Skeletal muscle satellite cell (primary cell): ENCODE results near the gene HS3ST6.

ENCODE experiments used
- H3K27me3 ChIP-seq: 2 replicates; pipeline ENCODE4 v1.7.0; 2013; ENCODE audit warnings: low read length; ENCODE audit not compliant: control insufficient read depth, insufficient read depth
- H3K36me3 ChIP-seq: 2 replicates; pipeline ENCODE4 v1.7.0; 2013; ENCODE audit warnings: mild to moderate bottlenecking, control low read depth, low read length; ENCODE audit not compliant: insufficient read depth
- H3K4me1 ChIP-seq: 2 replicates; pipeline ENCODE4 v1.7.0; 2013; ENCODE audit warnings: low read length; ENCODE audit not compliant: control insufficient read depth, insufficient read depth
- H3K4me2 ChIP-seq: 2 replicates; pipeline ENCODE4 v1.7.0; 2013; ENCODE audit warnings: mild to moderate bottlenecking, low read length
- H3K4me3 ChIP-seq: 2 replicates; pipeline ENCODE4 v1.7.0; 2013; ENCODE audit warnings: low read length
- H3K9ac ChIP-seq: 2 replicates; pipeline ENCODE4 v1.7.0; 2013; ENCODE audit warnings: mild to moderate bottlenecking, low read depth, low read length, moderate library complexity
- H3K9me3 ChIP-seq: replicated peaks from 2 replicates; pipeline ENCODE4 v1.7.0; 2013; ENCODE audit warnings: mild to moderate bottlenecking, control low read depth, low read length

HS3ST6 gene

GRCh38 chr16:1936945-1937479 is 18.8 kb upstream of the HS3ST6 start:
- H3K4me2 ChIP-seq = no peak overlapping the region
- H3K27me3 ChIP-seq = peaks cover 3% of the 10 kb centered on the region
- H3K9ac ChIP-seq = no peak overlapping the region
- H3K4me1 ChIP-seq = peaks cover 8% of the 10 kb centered on the region
- no peak overlapping the region for H3K4me3 ChIP-seq
- peaks cover 25% of the 10 kb centered on the region for H3K36me3 ChIP-seq
- no peaks in the 10 kb centered on the region for H3K9me3 ChIP-seq

GRCh38 chr16:1933097-1933661 is 15.0 kb upstream of the HS3ST6 start:
- Histone ChIP-seq H3K4me2 (no peak overlapping the region), H3K9me3 (no peaks in the 10 kb centered on the region), H3K36me3 (peaks cover 4% of the 10 kb centered on the region), H3K9ac (no peak overlapping the region), H3K4me1 (peaks cover 7% of the 10 kb centered on the region), H3K27me3 (peaks cover 3% of the 10 kb centered on the region), H3K4me3 (no peak overlapping the region)

GRCh38 chr16:1932050-1933028 is 14.1 kb upstream of the HS3ST6 start:
- no peak overlapping the region for H3K9ac ChIP-seq
- H3K4me1 ChIP-seq = peaks cover 7% of the 10 kb centered on the region
- no peaks in the 10 kb centered on the region for H3K9me3 ChIP-seq
- H3K4me3 ChIP-seq = no peak overlapping the region
- H3K27me3 ChIP-seq = peaks cover 3% of the 10 kb centered on the region
- no peak overlapping the region for H3K4me2 ChIP-seq
- no peaks in the 10 kb centered on the region for H3K36me3 ChIP-seq

GRCh38 chr16:1930338-1930720 is 12.1 kb upstream of the HS3ST6 start:
- Histone ChIP-seq H3K27me3 (peaks cover 6% of the 10 kb centered on the region), H3K4me3 (no peak overlapping the region), H3K36me3 (no peaks in the 10 kb centered on the region), H3K9ac (no peak overlapping the region), H3K4me1 (peaks cover 4% of the 10 kb centered on the region), H3K4me2 (no peak overlapping the region), H3K9me3 (no peaks in the 10 kb centered on the region)

GRCh38 chr16:1929578-1930337 is 11.5 kb upstream of the HS3ST6 start:
- H3K36me3 ChIP-seq = no peaks in the 10 kb centered on the region
- peak overlapping the region; percentile 92 for H3K4me2 ChIP-seq
- peaks cover 9% of the 10 kb centered on the region for H3K27me3 ChIP-seq
- peaks cover 4% of the 10 kb centered on the region for H3K4me1 ChIP-seq
- H3K9me3 ChIP-seq = no peaks in the 10 kb centered on the region
- peak overlapping the region; percentile 72 for H3K9ac ChIP-seq
- peak overlapping the region; percentile 77 for H3K4me3 ChIP-seq

GRCh38 chr16:1929105-1929504 is 10.9 kb upstream of the HS3ST6 start:
- peak overlapping the region; percentile 92 for H3K4me2 ChIP-seq
- peak overlapping the region; percentile 72 for H3K9ac ChIP-seq
- H3K27me3 ChIP-seq = peaks cover 16% of the 10 kb centered on the region
- peaks cover 4% of the 10 kb centered on the region for H3K4me1 ChIP-seq
- no peaks in the 10 kb centered on the region for H3K36me3 ChIP-seq
- H3K9me3 ChIP-seq = no peaks in the 10 kb centered on the region
- H3K4me3 ChIP-seq = peak overlapping the region; percentile 77

- H3K9ac ChIP-seq = no peak overlapping the region
- no peak overlapping the region for H3K4me2 ChIP-seq
- no peaks in the 10 kb centered on the region for H3K9me3 ChIP-seq
- no peaks in the 10 kb centered on the region for H3K36me3 ChIP-seq
- peaks cover 35% of the 10 kb centered on the region for H3K27me3 ChIP-seq
- H3K4me1 ChIP-seq = peaks cover 12% of the 10 kb centered on the region
- no peak overlapping the region for H3K4me3 ChIP-seq
These were observed 8.1 kb upstream of the HS3ST6 start for GRCh38 chr16:1926271-1926670.

GRCh38 chr16:1924095-1924494 is 5.9 kb upstream of the HS3ST6 start:
- H3K4me1 ChIP-seq = peaks cover 11% of the 10 kb centered on the region
- no peak overlapping the region for H3K4me3 ChIP-seq
- H3K4me2 ChIP-seq = no peak overlapping the region
- peaks cover 57% of the 10 kb centered on the region for H3K27me3 ChIP-seq
- no peak overlapping the region for H3K9ac ChIP-seq
- H3K36me3 ChIP-seq = no peaks in the 10 kb centered on the region
- H3K9me3 ChIP-seq = no peaks in the 10 kb centered on the region

GRCh38 chr16:1923299-1924034 is 5.3 kb upstream of the HS3ST6 start:
- no peaks in the 10 kb centered on the region for H3K36me3 ChIP-seq
- no peak overlapping the region for H3K9ac ChIP-seq

GRCh38 chr16:1922357-1922756 is 4.1 kb upstream of the HS3ST6 start:
- H3K4me3 ChIP-seq = no peak overlapping the region
- peaks cover 9% of the 10 kb centered on the region for H3K4me1 ChIP-seq
- H3K27me3 ChIP-seq = peaks cover 69% of the 10 kb centered on the region
- H3K9me3 ChIP-seq = no peaks in the 10 kb centered on the region
- H3K4me2 ChIP-seq = no peak overlapping the region
- H3K36me3 ChIP-seq = no peaks in the 10 kb centered on the region
- H3K9ac ChIP-seq = no peak overlapping the region

More at GRCh38 chr16:1923299-1924034, 5.3 kb upstream of the HS3ST6 start:
- H3K4me1 ChIP-seq = peaks cover 9% of the 10 kb centered on the region
- H3K4me3 ChIP-seq = no peak overlapping the region
- peaks cover 63% of the 10 kb centered on the region for H3K27me3 ChIP-seq
- H3K4me2 ChIP-seq = no peak overlapping the region
- no peaks in the 10 kb centered on the region for H3K9me3 ChIP-seq
